DND-41 (cell line): ENCODE data around the gene LCNL1.

Experiments used
- CTCF ChIP-seq: IDR thresholded peaks from 2 replicates; pipeline ENCODE4 v1.5.1; 2012; ENCODE audit warnings: borderline replicate concordance, low read length, moderate library complexity, mild to moderate bottlenecking; ENCODE audit not compliant: poor library complexity, severe bottlenecking; ENCODE audit errors: extremely low read depth
- EZH2 ChIP-seq: IDR thresholded peaks from 3 replicates; pipeline ENCODE4 v1.6.1; 2012; ENCODE audit warnings: borderline replicate concordance, low read depth, mild to moderate bottlenecking, moderate library complexity, low read length, inconsistent platforms; ENCODE audit not compliant: severe bottlenecking

- TF ChIP-seq CTCF, result no peak
- no peak for TF ChIP-seq EZH2
These were observed 42.7 kb upstream of the LCNL1 start for GRCh38 chr9:136939996-136940525.
